GM23338 (cell line): ENCODE data around the gene HTR3C. TPM values are rescaled to one million over a fixed set of nuclear protein-coding genes. Genes with fewer than 3 reads are reported as not detected.

Experiments used
- ATAC-seq: fragments of 200-7000 bp; cut with Tn5 transposase; 3 replicates; pipeline ENCODE4 v1.9.1; 2020
- DNase-seq: peaks from one replicate; pipeline ENCODE4 v3.0.0-alpha.2; 2015; ENCODE audit warnings: low spot score
- H2AFZ ChIP-seq: fragments of 200-600 bp; sonication (generic); 2 replicates; pipeline ENCODE4 v1.8.0; 2016; ENCODE audit warnings: antibody characterized with exemption, mild to moderate bottlenecking, moderate library complexity
- H3F3A ChIP-seq: fragments of 200-600 bp; sonication (generic); replicated peaks from 2 replicates; pipeline ENCODE4 v1.8.0; 2017; ENCODE audit warnings: antibody characterized with exemption, mixed run types, low read depth
- H3K27ac ChIP-seq: fragments of 200-600 bp; sonication (generic); 2 replicates; pipeline ENCODE4 v1.6.1; 2016; ENCODE audit warnings: low read depth
- H3K27me3 ChIP-seq: fragments of 200-600 bp; sonication (generic); 2 replicates; pipeline ENCODE4 v1.8.0; 2016; ENCODE audit warnings: mild to moderate bottlenecking, mixed run types, moderate library complexity; ENCODE audit not compliant: insufficient read depth
- H3K36me3 ChIP-seq: fragments of 200-600 bp; sonication (generic); 2 replicates; pipeline ENCODE4 v1.8.0; 2016; ENCODE audit warnings: mild to moderate bottlenecking; ENCODE audit not compliant: insufficient read depth
- H3K4me1 ChIP-seq: fragments of 200-600 bp; sonication (generic); 2 replicates; pipeline ENCODE4 v1.8.0; 2016; ENCODE audit warnings: mild to moderate bottlenecking, moderate library complexity; ENCODE audit not compliant: insufficient read depth
- H3K4me2 ChIP-seq: fragments of 200-600 bp; sonication (generic); 2 replicates; pipeline ENCODE4 v1.7.1; 2017; ENCODE audit warnings: mixed run types
- H3K4me3 ChIP-seq: fragments of 200-600 bp; sonication (generic); 2 replicates; pipeline ENCODE4 v1.6.1; 2016; ENCODE audit warnings: mixed run types
- H3K79me2 ChIP-seq: fragments of 200-600 bp; sonication (generic); replicated peaks from 2 replicates; pipeline ENCODE4 v1.8.0; 2017; ENCODE audit warnings: mild to moderate bottlenecking; ENCODE audit not compliant: insufficient read depth
- H3K9me2 ChIP-seq: fragments of 200-600 bp; sonication (generic); 2 replicates; pipeline ENCODE4 v1.8.0; 2017; ENCODE audit not compliant: insufficient read depth
- H4K20me1 ChIP-seq: fragments of 200-600 bp; sonication (generic); replicated peaks from 2 replicates; pipeline ENCODE4 v1.8.0; 2017; ENCODE audit warnings: mild to moderate bottlenecking; ENCODE audit not compliant: insufficient read depth
- H3K27ac Mint-ChIP-seq: 2 replicates; pipeline ENCODE4 v1.8.0; 2020; ENCODE audit warnings: inconsistent platforms, mild to moderate bottlenecking, moderate library complexity, mixed read lengths
- H3K27me3 Mint-ChIP-seq: 3 replicates; pipeline ENCODE4 v1.8.0; 2022; ENCODE audit warnings: low read depth, mild to moderate bottlenecking, moderate library complexity, mixed read lengths, inconsistent platforms; ENCODE audit not compliant: insufficient read depth, poor library complexity
- H3K36me3 Mint-ChIP-seq: 3 replicates; pipeline ENCODE4 v1.8.0; 2021; ENCODE audit warnings: low read depth, mild to moderate bottlenecking, inconsistent platforms, moderate library complexity, mixed read lengths
- H3K4me1 Mint-ChIP-seq: 3 replicates; pipeline ENCODE4 v1.8.0; 2020; ENCODE audit warnings: mild to moderate bottlenecking, inconsistent platforms, mixed read lengths
- H3K4me3 Mint-ChIP-seq: 3 replicates; pipeline ENCODE4 v1.8.0; 2021; ENCODE audit warnings: moderate library complexity, mild to moderate bottlenecking, inconsistent platforms, mixed read lengths
- H3K9me3 Mint-ChIP-seq: 3 replicates; pipeline ENCODE4 v1.8.0; 2020; ENCODE audit warnings: moderate library complexity, mild to moderate bottlenecking, inconsistent platforms, mixed read lengths
- CREB1 ChIP-seq: fragments of 250-450 bp; sonication (Bioruptor Pico); IDR thresholded peaks from 2 replicates; pipeline ENCODE4 v1.5.0; 2020; ENCODE audit warnings: low read depth, mild to moderate bottlenecking, moderate library complexity
- CTCF ChIP-seq, 2 experiments: fragments of 200-600 bp in 1 of 2; sonication (generic) in 1 of 2; conservative IDR thresholded peaks; 2 replicates each; pipeline versions ENCODE4 v1.5.1 to v1.6.1; 2016 to 2017; ENCODE audit warnings: antibody characterized with exemption in 2 of 2, low read depth in 2 of 2, mild to moderate bottlenecking in 2 of 2, moderate library complexity in 1 of 2
- EZH2 ChIP-seq: fragments of 200-600 bp; sonication (generic); IDR thresholded peaks from one replicate; pipeline ENCODE4 v1.8.0; 2017; ENCODE audit warnings: antibody characterized with exemption, mild to moderate bottlenecking, low read depth; ENCODE audit not compliant: unreplicated experiment
- EZH2phosphoT487 ChIP-seq: fragments of 200-600 bp; sonication (generic); IDR thresholded peaks from one replicate; pipeline ENCODE4 v1.8.1; 2018; ENCODE audit warnings: antibody characterized with exemption; ENCODE audit not compliant: unreplicated experiment
- NANOG ChIP-seq: IDR thresholded peaks from 2 replicates; pipeline ENCODE4 v1.6.1; 2016; ENCODE audit warnings: antibody characterized with exemption, borderline replicate concordance
- POLR2AphosphoS5 ChIP-seq: IDR thresholded peaks from 2 replicates; pipeline ENCODE4 v1.6.1; 2016; ENCODE audit warnings: antibody characterized with exemption, low read depth
- STAT1 ChIP-seq: IDR thresholded peaks from one replicate; pipeline ENCODE4 v1.6.1; 2016; ENCODE audit warnings: antibody characterized with exemption; ENCODE audit not compliant: unreplicated experiment
- ZNF331 ChIP-seq: fragments of 250-450 bp; sonication (Bioruptor Pico); IDR thresholded peaks from 2 replicates; pipeline ENCODE4 v1.5.0; 2020; ENCODE audit warnings: low read depth, mild to moderate bottlenecking, moderate library complexity
- polyA plus RNA-seq: library from polyadenylated mRNA; unstranded; fragments of >200 nt; fragmentation: Nextera tagmentation; extraction: Ambion mirVana; gene quantifications from 2 replicates; pipeline ENCODE4 v1.2.1, GENCODE V29; 2016
- total RNA-seq: library from RNA; depleted of rRNA; stranded (reverse); fragments of >200 nt; shearing (Covaris generic); gene quantifications from 2 replicates; pipeline ENCODE4 v1.2.3, GENCODE V29; 2014
- TF ChIP-seq, protein P1 (sequence below): IDR thresholded peaks from one replicate; pipeline ENCODE4 v1.6.1; 2018; ENCODE audit warnings: antibody characterized with exemption; ENCODE audit not compliant: unreplicated experiment
- TF ChIP-seq, protein P2 (sequence below): fragments of 250-450 bp; sonication (Bioruptor Pico); IDR thresholded peaks from 2 replicates; pipeline ENCODE4 v1.5.0; 2020; ENCODE audit warnings: mild to moderate bottlenecking, moderate library complexity

Gene HTR3C
- total and polyA plus RNA-seq, 2 experiments from 2014 or later = not detected

GRCh38 chr3:184029443-184029842 is 23.4 kb upstream of the HTR3C start:
- no peaks in the 10 kb centered on the region for H4K20me1 ChIP-seq
- Mint-ChIP-seq H3K27me3 (peaks cover 2% of the 10 kb centered on the region), H3K36me3 (no peaks in the 10 kb centered on the region), H3K4me3 (no peak overlapping the region), H3K27ac (no peak overlapping the region), H3K9me3 (no peaks in the 10 kb centered on the region; the same call in 2 of the 3 replicates), H3K4me1 (no peaks in the 10 kb centered on the region)
- H3K4me1 ChIP-seq = no peaks in the 10 kb centered on the region
- H3K79me2 ChIP-seq = no peaks in the 10 kb centered on the region
- ATAC-seq (no peak), DNase-seq (no peak)
- H3K9me2 ChIP-seq = no peaks in the 10 kb centered on the region
- H3K27ac ChIP-seq = no peak overlapping the region
- H3K36me3 ChIP-seq = no peaks in the 10 kb centered on the region
- H3F3A ChIP-seq = no peaks in the 10 kb centered on the region
- no peak overlapping the region for H3K4me2 ChIP-seq
- no peak overlapping the region for H3K4me3 ChIP-seq
- no peak overlapping the region for H2AFZ ChIP-seq
- TF ChIP-seq, protein P1, sequence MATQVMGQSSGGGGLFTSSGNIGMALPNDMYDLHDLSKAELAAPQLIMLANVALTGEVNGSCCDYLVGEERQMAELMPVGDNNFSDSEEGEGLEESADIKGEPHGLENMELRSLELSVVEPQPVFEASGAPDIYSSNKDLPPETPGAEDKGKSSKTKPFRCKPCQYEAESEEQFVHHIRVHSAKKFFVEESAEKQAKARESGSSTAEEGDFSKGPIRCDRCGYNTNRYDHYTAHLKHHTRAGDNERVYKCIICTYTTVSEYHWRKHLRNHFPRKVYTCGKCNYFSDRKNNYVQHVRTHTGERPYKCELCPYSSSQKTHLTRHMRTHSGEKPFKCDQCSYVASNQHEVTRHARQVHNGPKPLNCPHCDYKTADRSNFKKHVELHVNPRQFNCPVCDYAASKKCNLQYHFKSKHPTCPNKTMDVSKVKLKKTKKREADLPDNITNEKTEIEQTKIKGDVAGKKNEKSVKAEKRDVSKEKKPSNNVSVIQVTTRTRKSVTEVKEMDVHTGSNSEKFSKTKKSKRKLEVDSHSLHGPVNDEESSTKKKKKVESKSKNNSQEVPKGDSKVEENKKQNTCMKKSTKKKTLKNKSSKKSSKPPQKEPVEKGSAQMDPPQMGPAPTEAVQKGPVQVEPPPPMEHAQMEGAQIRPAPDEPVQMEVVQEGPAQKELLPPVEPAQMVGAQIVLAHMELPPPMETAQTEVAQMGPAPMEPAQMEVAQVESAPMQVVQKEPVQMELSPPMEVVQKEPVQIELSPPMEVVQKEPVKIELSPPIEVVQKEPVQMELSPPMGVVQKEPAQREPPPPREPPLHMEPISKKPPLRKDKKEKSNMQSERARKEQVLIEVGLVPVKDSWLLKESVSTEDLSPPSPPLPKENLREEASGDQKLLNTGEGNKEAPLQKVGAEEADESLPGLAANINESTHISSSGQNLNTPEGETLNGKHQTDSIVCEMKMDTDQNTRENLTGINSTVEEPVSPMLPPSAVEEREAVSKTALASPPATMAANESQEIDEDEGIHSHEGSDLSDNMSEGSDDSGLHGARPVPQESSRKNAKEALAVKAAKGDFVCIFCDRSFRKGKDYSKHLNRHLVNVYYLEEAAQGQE = no peak
- no peak for TF ChIP-seq POLR2AphosphoS5
- TF ChIP-seq CREB1 (CRISPR knock-in tag) = no peak
- no peak for TF ChIP-seq EZH2phosphoT487
- no peak for TF ChIP-seq EZH2
- TF ChIP-seq CTCF (conservative IDR thresholded peaks at IDR 0.05; ENCODE audit: low read depth in 2 of 2) = no peak
- no peak for TF ChIP-seq STAT1
- TF ChIP-seq, protein P2, sequence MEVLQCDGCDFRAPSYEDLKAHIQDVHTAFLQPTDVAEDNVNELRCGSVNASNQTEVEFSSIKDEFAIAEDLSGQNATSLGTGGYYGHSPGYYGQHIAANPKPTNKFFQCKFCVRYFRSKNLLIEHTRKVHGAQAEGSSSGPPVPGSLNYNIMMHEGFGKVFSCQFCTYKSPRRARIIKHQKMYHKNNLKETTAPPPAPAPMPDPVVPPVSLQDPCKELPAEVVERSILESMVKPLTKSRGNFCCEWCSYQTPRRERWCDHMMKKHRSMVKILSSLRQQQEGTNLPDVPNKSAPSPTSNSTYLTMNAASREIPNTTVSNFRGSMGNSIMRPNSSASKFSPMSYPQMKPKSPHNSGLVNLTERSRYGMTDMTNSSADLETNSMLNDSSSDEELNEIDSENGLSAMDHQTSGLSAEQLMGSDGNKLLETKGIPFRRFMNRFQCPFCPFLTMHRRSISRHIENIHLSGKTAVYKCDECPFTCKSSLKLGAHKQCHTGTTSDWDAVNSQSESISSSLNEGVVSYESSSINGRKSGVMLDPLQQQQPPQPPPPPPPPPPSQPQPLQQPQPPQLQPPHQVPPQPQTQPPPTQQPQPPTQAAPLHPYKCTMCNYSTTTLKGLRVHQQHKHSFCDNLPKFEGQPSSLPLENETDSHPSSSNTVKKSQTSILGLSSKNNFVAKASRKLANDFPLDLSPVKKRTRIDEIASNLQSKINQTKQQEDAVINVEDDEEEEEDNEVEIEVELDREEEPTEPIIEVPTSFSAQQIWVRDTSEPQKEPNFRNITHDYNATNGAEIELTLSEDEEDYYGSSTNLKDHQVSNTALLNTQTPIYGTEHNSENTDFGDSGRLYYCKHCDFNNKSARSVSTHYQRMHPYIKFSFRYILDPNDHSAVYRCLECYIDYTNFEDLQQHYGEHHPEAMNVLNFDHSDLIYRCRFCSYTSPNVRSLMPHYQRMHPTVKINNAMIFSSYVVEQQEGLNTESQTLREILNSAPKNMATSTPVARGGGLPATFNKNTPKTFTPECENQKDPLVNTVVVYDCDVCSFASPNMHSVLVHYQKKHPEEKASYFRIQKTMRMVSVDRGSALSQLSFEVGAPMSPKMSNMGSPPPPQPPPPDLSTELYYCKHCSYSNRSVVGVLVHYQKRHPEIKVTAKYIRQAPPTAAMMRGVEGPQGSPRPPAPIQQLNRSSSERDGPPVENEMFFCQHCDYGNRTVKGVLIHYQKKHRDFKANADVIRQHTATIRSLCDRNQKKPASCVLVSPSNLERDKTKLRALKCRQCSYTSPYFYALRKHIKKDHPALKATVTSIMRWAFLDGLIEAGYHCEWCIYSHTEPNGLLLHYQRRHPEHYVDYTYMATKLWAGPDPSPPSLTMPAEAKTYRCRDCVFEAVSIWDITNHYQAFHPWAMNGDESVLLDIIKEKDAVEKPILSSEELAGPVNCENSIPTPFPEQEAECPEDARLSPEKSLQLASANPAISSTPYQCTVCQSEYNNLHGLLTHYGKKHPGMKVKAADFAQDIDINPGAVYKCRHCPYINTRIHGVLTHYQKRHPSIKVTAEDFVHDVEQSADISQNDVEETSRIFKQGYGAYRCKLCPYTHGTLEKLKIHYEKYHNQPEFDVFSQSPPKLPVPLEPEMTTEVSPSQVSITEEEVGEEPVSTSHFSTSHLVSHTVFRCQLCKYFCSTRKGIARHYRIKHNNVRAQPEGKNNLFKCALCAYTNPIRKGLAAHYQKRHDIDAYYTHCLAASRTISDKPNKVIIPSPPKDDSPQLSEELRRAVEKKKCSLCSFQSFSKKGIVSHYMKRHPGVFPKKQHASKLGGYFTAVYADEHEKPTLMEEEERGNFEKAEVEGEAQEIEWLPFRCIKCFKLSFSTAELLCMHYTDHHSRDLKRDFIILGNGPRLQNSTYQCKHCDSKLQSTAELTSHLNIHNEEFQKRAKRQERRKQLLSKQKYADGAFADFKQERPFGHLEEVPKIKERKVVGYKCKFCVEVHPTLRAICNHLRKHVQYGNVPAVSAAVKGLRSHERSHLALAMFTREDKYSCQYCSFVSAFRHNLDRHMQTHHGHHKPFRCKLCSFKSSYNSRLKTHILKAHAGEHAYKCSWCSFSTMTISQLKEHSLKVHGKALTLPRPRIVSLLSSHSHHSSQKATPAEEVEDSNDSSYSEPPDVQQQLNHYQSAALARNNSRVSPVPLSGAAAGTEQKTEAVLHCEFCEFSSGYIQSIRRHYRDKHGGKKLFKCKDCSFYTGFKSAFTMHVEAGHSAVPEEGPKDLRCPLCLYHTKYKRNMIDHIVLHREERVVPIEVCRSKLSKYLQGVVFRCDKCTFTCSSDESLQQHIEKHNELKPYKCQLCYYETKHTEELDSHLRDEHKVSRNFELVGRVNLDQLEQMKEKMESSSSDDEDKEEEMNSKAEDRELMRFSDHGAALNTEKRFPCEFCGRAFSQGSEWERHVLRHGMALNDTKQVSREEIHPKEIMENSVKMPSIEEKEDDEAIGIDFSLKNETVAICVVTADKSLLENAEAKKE (CRISPR knock-in tag) = no peak
- no peak for TF ChIP-seq NANOG
- no peak for TF ChIP-seq ZNF331 (CRISPR knock-in tag)
- no peaks in the 10 kb centered on the region for H3K27me3 ChIP-seq
